Measurements from ENCODE around the gene VSIG10L2. TPM values are rescaled to one million over a fixed set of nuclear protein-coding genes. Genes with fewer than 3 reads are reported as not detected.

The VSIG10L2 gene
- total RNA-seq, 1 donor from 2014 or later, result 28.2 TPM

- no peaks in the 10 kb centered on the region for H3K27me3 ChIP-seq
- H3K4me3 ChIP-seq, result no peak overlapping the region
- H3K27ac ChIP-seq, result no peak overlapping the region
- no peaks in the 10 kb centered on the region for H3K36me3 ChIP-seq
- H3K9me3 ChIP-seq, result no peaks in the 10 kb centered on the region
- intact Hi-C loops (cut with DNase I), result no loop called here
- H3K4me1 ChIP-seq, result no peaks in the 10 kb centered on the region
- TF ChIP-seq, protein P1, sequence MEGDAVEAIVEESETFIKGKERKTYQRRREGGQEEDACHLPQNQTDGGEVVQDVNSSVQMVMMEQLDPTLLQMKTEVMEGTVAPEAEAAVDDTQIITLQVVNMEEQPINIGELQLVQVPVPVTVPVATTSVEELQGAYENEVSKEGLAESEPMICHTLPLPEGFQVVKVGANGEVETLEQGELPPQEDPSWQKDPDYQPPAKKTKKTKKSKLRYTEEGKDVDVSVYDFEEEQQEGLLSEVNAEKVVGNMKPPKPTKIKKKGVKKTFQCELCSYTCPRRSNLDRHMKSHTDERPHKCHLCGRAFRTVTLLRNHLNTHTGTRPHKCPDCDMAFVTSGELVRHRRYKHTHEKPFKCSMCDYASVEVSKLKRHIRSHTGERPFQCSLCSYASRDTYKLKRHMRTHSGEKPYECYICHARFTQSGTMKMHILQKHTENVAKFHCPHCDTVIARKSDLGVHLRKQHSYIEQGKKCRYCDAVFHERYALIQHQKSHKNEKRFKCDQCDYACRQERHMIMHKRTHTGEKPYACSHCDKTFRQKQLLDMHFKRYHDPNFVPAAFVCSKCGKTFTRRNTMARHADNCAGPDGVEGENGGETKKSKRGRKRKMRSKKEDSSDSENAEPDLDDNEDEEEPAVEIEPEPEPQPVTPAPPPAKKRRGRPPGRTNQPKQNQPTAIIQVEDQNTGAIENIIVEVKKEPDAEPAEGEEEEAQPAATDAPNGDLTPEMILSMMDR (IDR thresholded peaks at IDR 0.05), result no peak
- no peak for TF ChIP-seq POLR2A (IDR thresholded peaks at IDR 0.05)
- no peak for TF ChIP-seq POLR2AphosphoS5 (IDR thresholded peaks at IDR 0.05; ENCODE audit: insufficient read depth in 1 of 2, low read depth in 1 of 2)
- DNase-seq (ENCODE audit: extremely low spot score in 2 of 2), result no peak
These were observed 21.7 kb downstream of the VSIG10L2 start for GRCh38 chr11:125967515-125967914.

GRCh38 chr11:125968354-125968753 lies 22.5 kb downstream of the VSIG10L2 start:
- Histone ChIP-seq H3K27me3 (no peaks in the 10 kb centered on the region), H3K9me3 (no peaks in the 10 kb centered on the region), H3K4me1 (no peaks in the 10 kb centered on the region), H3K36me3 (no peaks in the 10 kb centered on the region), H3K27ac (no peak overlapping the region), H3K4me3 (no peak overlapping the region)
- intact Hi-C loops (cut with DNase I), result no loop called here
- DNase-seq (ENCODE audit: extremely low spot score in 2 of 2), result no peak
- no peak for TF ChIP-seq POLR2AphosphoS5 (IDR thresholded peaks at IDR 0.05; ENCODE audit: insufficient read depth in 1 of 2, low read depth in 1 of 2)

- DNase-seq (ENCODE audit: extremely low spot score in 2 of 2), result no peak
- Histone ChIP-seq H3K4me3 (no peak overlapping the region), H3K36me3 (no peaks in the 10 kb centered on the region), H3K9me3 (no peaks in the 10 kb centered on the region), H3K27ac (no peak overlapping the region), H3K27me3 (no peaks in the 10 kb centered on the region), H3K4me1 (no peaks in the 10 kb centered on the region)
- TF ChIP-seq, protein P1 (IDR thresholded peaks at IDR 0.05), result no peak
- no peak for TF ChIP-seq POLR2AphosphoS5 (IDR thresholded peaks at IDR 0.05; ENCODE audit: insufficient read depth in 1 of 2, low read depth in 1 of 2)
- no peak for TF ChIP-seq POLR2A (IDR thresholded peaks at IDR 0.05)
- intact Hi-C loops (cut with DNase I), result no loop called here
These were observed 25.8 kb downstream of the VSIG10L2 start for GRCh38 chr11:125971618-125972017.

DNA sequence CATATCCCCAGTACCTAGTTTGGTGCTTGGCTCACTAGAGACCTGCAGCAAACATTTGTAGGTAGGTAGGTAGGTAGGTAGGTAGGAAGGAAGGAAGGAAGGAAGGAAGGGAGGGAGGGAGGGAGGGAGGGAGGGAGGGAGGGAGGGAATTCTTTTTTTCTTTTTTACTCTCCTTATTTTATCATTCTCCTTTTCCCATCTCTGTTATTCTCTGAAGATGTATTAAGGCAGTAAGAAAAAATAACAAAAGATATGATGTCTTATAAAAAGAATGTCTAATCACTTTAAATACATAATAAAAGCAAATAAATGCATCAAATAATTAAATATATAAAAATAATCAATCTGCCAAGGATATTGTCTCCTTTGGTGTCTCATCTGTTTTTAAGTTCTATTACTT lies 28.4 kb downstream of the VSIG10L2 start:
- no peak for DNase-seq (ENCODE audit: extremely low spot score in 2 of 2)

DNA sequence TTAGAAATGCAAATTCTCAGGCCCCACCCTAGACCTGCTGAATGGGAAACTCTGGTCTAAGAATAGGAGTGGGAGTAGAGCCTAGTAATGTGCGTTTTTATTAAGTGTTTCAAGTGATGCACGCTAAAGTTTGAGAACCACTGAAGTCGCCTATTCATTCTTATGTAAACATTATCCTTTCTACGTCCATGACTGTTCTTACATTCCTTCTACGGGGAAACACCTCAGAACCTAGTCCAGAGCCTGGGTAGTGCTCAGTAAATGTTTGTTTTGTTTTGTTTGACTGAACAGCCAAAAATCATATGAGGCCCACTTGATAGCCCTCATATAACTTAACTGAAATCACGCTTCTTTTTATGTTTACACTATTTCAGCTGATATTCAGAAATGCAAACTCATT lies 29.8 kb downstream of the VSIG10L2 start:
- H3K36me3 ChIP-seq, result no peaks in the 10 kb centered on the region
- no peak overlapping the region for H3K4me3 ChIP-seq
- intact Hi-C loops (cut with DNase I), result no loop called here
- TF ChIP-seq POLR2A (IDR thresholded peaks at IDR 0.05) (no peak), POLR2AphosphoS5 (IDR thresholded peaks at IDR 0.05; ENCODE audit: insufficient read depth in 1 of 2, low read depth in 1 of 2) (no peak)
- TF ChIP-seq, protein P1 (IDR thresholded peaks at IDR 0.05), result no peak
- H3K4me1 ChIP-seq, result no peaks in the 10 kb centered on the region
- DNase-seq (ENCODE audit: extremely low spot score in 2 of 2), result no peak
- no peak overlapping the region for H3K27ac ChIP-seq
- no peaks in the 10 kb centered on the region for H3K9me3 ChIP-seq
- H3K27me3 ChIP-seq, result no peaks in the 10 kb centered on the region

More for the DNA sequence above, 28.4 kb downstream of the VSIG10L2 start:
- H3K4me3 ChIP-seq, result no peak overlapping the region
- no peak for TF ChIP-seq POLR2AphosphoS5 (IDR thresholded peaks at IDR 0.05; ENCODE audit: insufficient read depth in 1 of 2, low read depth in 1 of 2)
- no peak for TF ChIP-seq POLR2A (IDR thresholded peaks at IDR 0.05)
- TF ChIP-seq, protein P1 (IDR thresholded peaks at IDR 0.05), result no peak
- H3K27me3 ChIP-seq, result no peaks in the 10 kb centered on the region
- no peaks in the 10 kb centered on the region for H3K9me3 ChIP-seq
- no peaks in the 10 kb centered on the region for H3K36me3 ChIP-seq
- H3K27ac ChIP-seq, result no peak overlapping the region
- intact Hi-C loops (cut with DNase I), result no loop called here
- H3K4me1 ChIP-seq, result no peaks in the 10 kb centered on the region

Data from vagina (tissue), 2 donors.